ENCODE data around the gene UBASH3B. TPM values are rescaled to one million over a fixed set of nuclear protein-coding genes. Genes with fewer than 3 reads are reported as not detected.
A peak's percentile ranks its signal among the peaks of the same experiment; 100 is the strongest.

The UBASH3B gene
- total RNA-seq, 2 experiments from 2014 or later: 16.2 to 20.1 TPM

GRCh38 chr11:122628810-122629555 lies 26.5 kb upstream of the UBASH3B start:
- peaks cover 3% of the 10 kb centered on the region for H3K4me1 Mint-ChIP-seq
- no peaks in the 10 kb centered on the region for H3K9me3 Mint-ChIP-seq (ENCODE audit: low read depth)
- H3K36me3 Mint-ChIP-seq (ENCODE audit: low read depth): no peaks in the 10 kb centered on the region
- H3K27me3 Mint-ChIP-seq: peaks cover 2% of the 10 kb centered on the region
- H3K4me3 Mint-ChIP-seq: no peak overlapping the region
- no peak overlapping the region for H3K27ac Mint-ChIP-seq
- DNase-seq (peak; percentile 71), ATAC-seq (peak; percentile 79)
- intact Hi-C loops (cut with DNase I, micrococcal nuclease): loop anchor here (1.0 to 5.0 kb wide), 4 partner anchors 48 to 223 kb away; no protein-coding TSS in a partner anchor
- POLR2A ChIA-PET: interaction anchor here (0.6 kb wide), 1 partner anchor 155 kb away, joined by 4 read pairs; no protein-coding TSS in a partner anchor
- CTCF ChIA-PET: interaction anchor here (0.6 to 3.3 kb wide), 25 partner anchors 8 to 392 kb away, joined by 3 to 41 read pairs (median 4); partner anchors contain the start of gene UBASH3B

- Mint-ChIP-seq H3K27ac (no peak overlapping the region), H3K36me3 (ENCODE audit: low read depth) (no peaks in the 10 kb centered on the region), H3K9me3 (ENCODE audit: low read depth) (no peaks in the 10 kb centered on the region), H3K4me1 (peaks cover 4% of the 10 kb centered on the region), H3K4me3 (no peak overlapping the region), H3K27me3 (peaks cover 2% of the 10 kb centered on the region)
- ChIA-PET CTCF (interaction anchor here (0.7 to 4.6 kb wide), 10 partner anchors 24 to 542 kb away, joined by 3 to 37 read pairs (median 4); no protein-coding TSS in a partner anchor), POLR2A (no interaction called here)
- intact Hi-C loops (cut with DNase I, micrococcal nuclease): no loop called here
- DNase-seq (no peak), ATAC-seq (no peak)
These were observed 23.2 kb upstream of the UBASH3B start for GRCh38 chr11:122632181-122632824.

DNA sequence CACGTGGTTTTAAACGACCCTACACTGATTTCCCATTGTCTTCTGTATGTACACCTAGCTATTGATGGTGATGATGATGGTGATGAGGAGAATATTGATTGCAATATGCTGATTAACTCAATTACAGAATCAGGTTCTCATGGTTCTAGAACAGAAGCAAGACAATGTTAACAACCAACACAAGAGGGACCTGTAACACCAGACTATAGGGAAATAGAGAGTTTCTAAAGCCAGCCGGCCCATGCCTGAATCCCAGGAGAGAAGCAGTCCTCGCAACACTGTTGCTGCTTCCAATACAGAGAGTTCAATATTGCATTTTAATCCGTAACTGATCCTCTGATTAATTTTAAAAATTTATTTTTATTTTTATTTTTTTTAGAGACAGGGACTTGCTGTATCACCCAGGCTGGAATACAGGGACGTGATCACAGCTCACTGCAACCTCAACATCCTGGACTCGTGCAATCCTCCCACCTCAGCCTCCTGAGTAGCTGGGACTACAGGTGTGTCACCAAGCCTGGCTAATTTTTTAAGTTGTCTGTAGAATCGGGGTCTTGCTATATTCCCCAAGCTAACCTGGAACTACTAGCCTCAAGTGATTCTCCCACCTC lies 22.2 kb upstream of the UBASH3B start:
- no peak overlapping the region for H3K4me3 Mint-ChIP-seq
- POLR2A ChIA-PET: no interaction called here

DNA sequence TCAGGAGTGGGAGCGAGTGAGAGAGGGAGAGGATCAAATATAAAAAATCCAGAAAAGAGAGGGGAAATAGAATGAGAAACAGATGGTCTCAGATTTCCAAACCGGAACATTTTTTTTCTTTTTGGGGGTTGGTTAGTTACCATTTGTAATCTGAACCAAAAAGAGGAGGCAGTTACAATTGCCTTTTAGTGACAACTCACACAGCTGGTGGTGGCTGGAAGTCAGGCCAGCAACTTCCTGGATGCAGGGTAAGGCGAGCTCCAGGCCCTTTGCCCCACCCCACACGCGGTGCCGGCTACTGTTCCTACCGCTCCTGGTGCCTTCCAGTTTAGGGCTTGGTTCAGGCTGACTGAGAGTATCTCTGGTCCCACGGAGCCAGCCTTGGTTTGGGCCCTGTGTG lies 21.0 kb upstream of the UBASH3B start:
- H3K27ac Mint-ChIP-seq: no peak overlapping the region
- POLR2A ChIA-PET: no interaction called here
- intact Hi-C loops (cut with DNase I, micrococcal nuclease): no loop called here
- ATAC-seq (no peak), DNase-seq (no peak)
- no peaks in the 10 kb centered on the region for H3K9me3 Mint-ChIP-seq (ENCODE audit: low read depth)
- CTCF ChIA-PET: interaction anchor here (0.5 to 4.6 kb wide), 7 partner anchors 54 to 145 kb away, joined by 3 to 37 read pairs (median 3); no protein-coding TSS in a partner anchor
- peaks cover 2% of the 10 kb centered on the region for H3K27me3 Mint-ChIP-seq
- H3K4me1 Mint-ChIP-seq: peaks cover 6% of the 10 kb centered on the region
- H3K36me3 Mint-ChIP-seq (ENCODE audit: low read depth): no peaks in the 10 kb centered on the region
- H3K4me3 Mint-ChIP-seq: no peak overlapping the region

More for the DNA sequence above, 22.2 kb upstream of the UBASH3B start:
- intact Hi-C loops (cut with DNase I, micrococcal nuclease): loop anchor here (1.0 kb wide), 2 partner anchors 148 to 221 kb away; no protein-coding TSS in a partner anchor
- Mint-ChIP-seq H3K4me1 (peaks cover 8% of the 10 kb centered on the region), H3K36me3 (ENCODE audit: low read depth) (no peaks in the 10 kb centered on the region), H3K9me3 (ENCODE audit: low read depth) (no peaks in the 10 kb centered on the region), H3K27me3 (peaks cover 2% of the 10 kb centered on the region), H3K27ac (no peak overlapping the region)
- CTCF ChIA-PET: interaction anchor here (0.7 to 4.6 kb wide), 11 partner anchors 10 to 220 kb away, joined by 3 to 37 read pairs (median 4); no protein-coding TSS in a partner anchor
- DNase-seq: peak; percentile 17
- no peak for ATAC-seq

DNA sequence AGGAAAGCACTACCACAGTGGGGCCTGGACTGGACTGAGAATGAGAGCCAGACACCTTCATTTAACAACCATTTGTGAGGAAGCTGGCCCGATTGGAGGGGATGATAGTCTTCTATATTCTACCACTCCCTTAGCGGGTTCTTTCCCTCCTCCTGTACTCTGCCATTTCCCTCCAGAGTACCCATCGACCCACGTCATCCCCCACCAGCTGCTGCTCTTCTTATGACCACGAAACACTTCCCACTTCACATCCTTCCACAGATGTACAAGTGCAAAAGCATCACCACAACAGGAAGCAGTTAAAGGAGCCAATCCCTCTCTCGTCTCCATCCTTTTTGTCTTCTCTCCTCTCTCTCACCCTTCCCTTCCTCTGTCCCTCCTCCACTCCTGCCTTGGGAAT lies 18.0 kb upstream of the UBASH3B start:
- peak; percentile 61 for ATAC-seq

GRCh38 chr11:122642472-122642922 lies 13.0 kb upstream of the UBASH3B start:
- Mint-ChIP-seq H3K27ac (no peak overlapping the region), H3K27me3 (no peaks in the 10 kb centered on the region), H3K9me3 (ENCODE audit: low read depth) (no peaks in the 10 kb centered on the region), H3K4me3 (no peak overlapping the region), H3K4me1 (peaks cover 7% of the 10 kb centered on the region), H3K36me3 (ENCODE audit: low read depth) (no peaks in the 10 kb centered on the region)
- ChIA-PET CTCF (interaction anchor here (0.5 kb wide), 1 partner anchor 43 kb away, joined by 3 read pairs; no protein-coding TSS in a partner anchor), POLR2A (no interaction called here)
- intact Hi-C loops (cut with DNase I, micrococcal nuclease): no loop called here
- ATAC-seq: no peak
- DNase-seq: no peak

More for the DNA sequence above, 18.0 kb upstream of the UBASH3B start:
- no peak overlapping the region for H3K27ac Mint-ChIP-seq
- H3K36me3 Mint-ChIP-seq (ENCODE audit: low read depth): no peaks in the 10 kb centered on the region
- no peaks in the 10 kb centered on the region for H3K9me3 Mint-ChIP-seq (ENCODE audit: low read depth)
- DNase-seq: peak; percentile 21
- CTCF ChIA-PET: interaction anchor here (0.7 to 2.5 kb wide), 8 partner anchors 9 to 271 kb away, joined by 3 to 6 read pairs (median 4); no protein-coding TSS in a partner anchor
- intact Hi-C loops (cut with DNase I, micrococcal nuclease): no loop called here
- H3K4me3 Mint-ChIP-seq: no peak overlapping the region
- peaks cover 10% of the 10 kb centered on the region for H3K4me1 Mint-ChIP-seq
- peaks cover 2% of the 10 kb centered on the region for H3K27me3 Mint-ChIP-seq
- POLR2A ChIA-PET: no interaction called here

GRCh38 chr11:122642971-122643370 lies 12.6 kb upstream of the UBASH3B start:
- H3K9me3 Mint-ChIP-seq (ENCODE audit: low read depth): no peaks in the 10 kb centered on the region
- DNase-seq: no peak
- POLR2A ChIA-PET: no interaction called here
- no peaks in the 10 kb centered on the region for H3K27me3 Mint-ChIP-seq
- H3K4me3 Mint-ChIP-seq: no peak overlapping the region
- H3K27ac Mint-ChIP-seq: no peak overlapping the region
- ATAC-seq: no peak
- CTCF ChIA-PET: interaction anchor here (1.1 kb wide), 1 partner anchor 10 kb away, joined by 3 read pairs; no protein-coding TSS in a partner anchor
- no peaks in the 10 kb centered on the region for H3K36me3 Mint-ChIP-seq (ENCODE audit: low read depth)
- H3K4me1 Mint-ChIP-seq: peaks cover 5% of the 10 kb centered on the region
- intact Hi-C loops (cut with DNase I, micrococcal nuclease): no loop called here

DNA sequence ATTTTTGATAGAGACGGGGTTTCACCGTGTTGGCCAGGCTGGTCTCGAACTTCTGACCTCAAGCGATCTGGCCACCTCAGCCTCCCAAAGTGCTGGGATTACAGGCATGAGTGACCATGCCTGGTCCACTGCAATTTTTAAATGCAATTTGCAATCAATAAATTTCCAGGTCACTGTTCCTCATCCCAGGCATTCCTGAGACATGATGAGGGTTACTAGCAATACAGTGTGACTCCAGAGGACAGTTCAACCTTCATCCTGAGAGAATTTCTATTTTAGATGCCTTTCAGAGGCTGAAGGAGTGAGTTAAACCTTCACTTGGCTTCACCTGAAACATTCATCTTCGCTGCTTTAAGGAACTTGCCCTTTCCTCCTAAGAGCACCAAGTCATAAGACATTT lies 9.7 kb upstream of the UBASH3B start:
- H3K4me1 Mint-ChIP-seq: peaks cover 5% of the 10 kb centered on the region
- ChIA-PET POLR2A (no interaction called here), CTCF (no interaction called here)
- no peaks in the 10 kb centered on the region for H3K27me3 Mint-ChIP-seq
- no peak overlapping the region for H3K4me3 Mint-ChIP-seq
- no peaks in the 10 kb centered on the region for H3K36me3 Mint-ChIP-seq (ENCODE audit: low read depth)
- no peaks in the 10 kb centered on the region for H3K9me3 Mint-ChIP-seq (ENCODE audit: low read depth)
- intact Hi-C loops (cut with DNase I, micrococcal nuclease): no loop called here
- ATAC-seq: no peak
- DNase-seq: no peak
- no peak overlapping the region for H3K27ac Mint-ChIP-seq

- ATAC-seq (no peak), DNase-seq (no peak)
- H3K4me3 Mint-ChIP-seq: no peak overlapping the region
- H3K4me1 Mint-ChIP-seq: peaks cover 5% of the 10 kb centered on the region
- POLR2A ChIA-PET: interaction anchor here (0.8 kb wide), 1 partner anchor 10 kb away, joined by 3 read pairs; no protein-coding TSS in a partner anchor
- no peaks in the 10 kb centered on the region for H3K27me3 Mint-ChIP-seq
- H3K27ac Mint-ChIP-seq: no peak overlapping the region
- H3K36me3 Mint-ChIP-seq (ENCODE audit: low read depth): no peaks in the 10 kb centered on the region
- CTCF ChIA-PET: interaction anchor here (0.6 to 1.7 kb wide), 4 partner anchors 11 to 123 kb away, joined by 3 read pairs; no protein-coding TSS in a partner anchor
- H3K9me3 Mint-ChIP-seq (ENCODE audit: low read depth): no peaks in the 10 kb centered on the region
- intact Hi-C loops (cut with DNase I, micrococcal nuclease): no loop called here
These were observed 8.8 kb upstream of the UBASH3B start for GRCh38 chr11:122646549-122647340.

DNA sequence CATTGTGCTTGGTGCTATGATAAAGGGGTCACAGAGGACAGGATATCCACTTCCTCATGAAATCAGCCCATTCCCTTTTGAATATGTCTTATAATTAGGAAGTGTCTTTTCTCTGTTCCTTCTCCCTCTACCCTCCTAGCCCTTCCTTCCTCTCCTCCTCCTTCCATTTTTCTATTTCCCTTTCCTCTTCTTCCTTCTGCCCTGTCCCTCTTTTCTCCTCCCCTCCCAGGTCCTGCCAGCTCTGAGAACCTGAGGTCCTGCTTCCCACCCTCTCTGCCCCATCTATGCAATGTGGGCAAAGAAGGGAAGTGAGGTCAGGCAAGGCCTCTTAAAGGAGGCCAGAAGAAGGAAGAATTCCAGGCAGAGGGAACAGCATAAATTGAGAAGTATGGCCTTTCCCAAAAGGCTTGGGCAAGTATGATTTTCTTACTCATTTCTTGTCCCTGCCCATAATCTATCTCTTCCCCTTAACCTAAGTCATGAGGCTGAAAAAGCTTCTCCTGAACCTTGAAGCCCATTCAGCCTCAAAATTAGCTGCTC lies 7.7 kb upstream of the UBASH3B start:
- H3K9me3 Mint-ChIP-seq (ENCODE audit: low read depth): no peaks in the 10 kb centered on the region
- H3K27ac Mint-ChIP-seq: no peak overlapping the region
- no peaks in the 10 kb centered on the region for H3K27me3 Mint-ChIP-seq
- DNase-seq (no peak), ATAC-seq (no peak)
- no peaks in the 10 kb centered on the region for H3K36me3 Mint-ChIP-seq (ENCODE audit: low read depth)
- H3K4me3 Mint-ChIP-seq: no peak overlapping the region
- intact Hi-C loops (cut with DNase I, micrococcal nuclease): no loop called here
- CTCF ChIA-PET: interaction anchor here (0.7 to 1.7 kb wide), 3 partner anchors 19 to 122 kb away, joined by 3 read pairs; no protein-coding TSS in a partner anchor
- POLR2A ChIA-PET: no interaction called here
- H3K4me1 Mint-ChIP-seq: no peaks in the 10 kb centered on the region

Measured in activated CD4-positive, alpha-beta T cell treated with anti-CD3 and anti-CD28 coated beads for 36 hours (primary cell).